ENCODE results near the gene CREG1.

Gene CREG1

DNA sequence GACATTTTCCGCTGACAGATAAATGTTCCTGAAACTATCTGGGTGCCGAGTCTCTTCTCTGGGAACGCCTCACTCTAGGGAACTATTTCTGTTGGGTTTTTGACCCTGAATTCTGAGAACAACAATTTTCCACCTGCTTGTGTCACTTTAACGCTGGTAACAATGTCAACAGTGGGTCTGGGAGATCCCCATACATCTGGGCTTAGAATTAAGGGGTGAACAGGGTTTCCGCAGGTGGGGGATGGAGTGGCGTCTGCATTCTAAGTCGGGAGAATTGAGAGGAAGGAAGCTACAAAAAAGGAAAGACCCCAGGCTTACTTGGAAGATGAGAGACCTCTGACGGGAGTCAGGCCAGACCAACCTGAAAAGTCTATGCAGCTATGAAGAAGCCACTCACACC lies 44.0 kb downstream of the CREG1 start:
- H3K4me3 ChIP-seq (ENCODE audit: control insufficient read depth, low read depth, low read length) = no peak overlapping the region
- DNase-seq (ENCODE audit: low read depth) = no peak
- no peak for TF ChIP-seq CTCF (IDR thresholded peaks at IDR 0.05; ENCODE audit: control insufficient read depth, insufficient read depth, low read depth, low read length, missing control alignments)

GRCh38 chr1:167507719-167508118 lies 45.8 kb downstream of the CREG1 start:
- no peak for DNase-seq (ENCODE audit: low read depth)
- no peak overlapping the region for H3K4me3 ChIP-seq (ENCODE audit: control insufficient read depth, low read depth, low read length)
- no peak for TF ChIP-seq CTCF (IDR thresholded peaks at IDR 0.05; ENCODE audit: control insufficient read depth, insufficient read depth, low read depth, low read length, missing control alignments)

- H3K4me3 ChIP-seq (ENCODE audit: control insufficient read depth, low read depth, low read length) = no peak overlapping the region
- no peak for TF ChIP-seq CTCF (IDR thresholded peaks at IDR 0.05; ENCODE audit: control insufficient read depth, insufficient read depth, low read depth, low read length, missing control alignments)
- no peak for DNase-seq (ENCODE audit: low read depth)
Measured at GRCh38 chr1:167504467-167504827, 49.1 kb downstream of the CREG1 start.

- DNase-seq (ENCODE audit: low read depth) = no peak
- no peak for TF ChIP-seq CTCF (IDR thresholded peaks at IDR 0.05; ENCODE audit: control insufficient read depth, insufficient read depth, low read depth, low read length, missing control alignments)
- H3K4me3 ChIP-seq (ENCODE audit: control insufficient read depth, low read depth, low read length) = no peak overlapping the region
Measured at GRCh38 chr1:167503626-167504466, 49.7 kb downstream of the CREG1 start.

GRCh38 chr1:167502719-167503462 lies 50.7 kb downstream of the CREG1 start:
- DNase-seq (ENCODE audit: low read depth) = no peak
- TF ChIP-seq CTCF (IDR thresholded peaks at IDR 0.05; ENCODE audit: control insufficient read depth, insufficient read depth, low read depth, low read length, missing control alignments) = no peak
- H3K4me3 ChIP-seq (ENCODE audit: control insufficient read depth, low read depth, low read length) = no peak overlapping the region

DNA sequence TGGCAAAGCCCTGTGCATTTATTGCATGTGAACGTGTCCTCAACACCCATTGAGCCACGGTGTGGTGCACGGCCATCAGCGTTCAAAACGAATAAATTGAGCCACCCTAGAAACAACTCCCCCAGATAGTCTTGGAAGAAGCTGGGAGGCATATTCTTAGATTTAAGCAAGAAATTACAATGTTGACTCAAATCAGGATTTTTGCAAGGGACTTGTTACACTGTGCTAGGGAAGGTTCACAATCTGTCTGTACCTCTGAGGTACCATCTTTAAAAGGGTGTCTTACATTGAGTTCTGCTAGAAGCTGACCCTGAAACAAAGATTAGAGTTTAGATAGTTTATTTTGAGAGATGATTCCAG lies 51.4 kb downstream of the CREG1 start:
- TF ChIP-seq CTCF (IDR thresholded peaks at IDR 0.05; ENCODE audit: control insufficient read depth, insufficient read depth, low read depth, low read length, missing control alignments) = no peak
- no peak overlapping the region for H3K4me3 ChIP-seq (ENCODE audit: control insufficient read depth, low read depth, low read length)
- DNase-seq (ENCODE audit: low read depth) = no peak

Measured in AG09309 (cell line).